HG03469 (cell line): ENCODE measurements around the gene KPTN.

Experiments
- ATAC-seq: cut with Tn5 transposase; IDR thresholded peaks from one replicate; pipeline ENCODE4 v1.9.1; 2021; ENCODE audit warnings: mild to moderate bottlenecking, moderate library complexity, moderate number of reproducible peaks; ENCODE audit not compliant: unreplicated experiment

KPTN gene

GRCh38 chr19:47509170-47509847 lies 25.3 kb upstream of the KPTN start:
- ATAC-seq = no peak

- ATAC-seq = no peak
Measured at GRCh38 chr19:47508721-47509120, 24.7 kb upstream of the KPTN start.

GRCh38 chr19:47507924-47508553 lies 24.0 kb upstream of the KPTN start:
- ATAC-seq = no peak

GRCh38 chr19:47507012-47507411 lies 23.0 kb upstream of the KPTN start:
- ATAC-seq = no peak

- no peak for ATAC-seq
Measured at GRCh38 chr19:47506459-47506858, 22.4 kb upstream of the KPTN start.

- no peak for ATAC-seq
Measured at GRCh38 chr19:47505506-47505905, 21.5 kb upstream of the KPTN start.

- ATAC-seq = no peak
Measured at GRCh38 chr19:47503826-47504150, 19.8 kb upstream of the KPTN start.

GRCh38 chr19:47503130-47503825 lies 19.3 kb upstream of the KPTN start:
- ATAC-seq = no peak

GRCh38 chr19:47499863-47500830 lies 16.1 kb upstream of the KPTN start:
- ATAC-seq = no peak

- ATAC-seq = no peak
Measured at GRCh38 chr19:47499371-47499770, 15.4 kb upstream of the KPTN start.

GRCh38 chr19:47498561-47498960 lies 14.5 kb upstream of the KPTN start:
- no peak for ATAC-seq

- no peak for ATAC-seq
Measured at GRCh38 chr19:47497821-47498520, 14.0 kb upstream of the KPTN start.

- ATAC-seq = no peak
Measured at GRCh38 chr19:47497050-47497766, 13.2 kb upstream of the KPTN start.

GRCh38 chr19:47495478-47496372 lies 11.7 kb upstream of the KPTN start:
- no peak for ATAC-seq

- ATAC-seq = no peak
Measured at GRCh38 chr19:47494729-47495128, 10.7 kb upstream of the KPTN start.

GRCh38 chr19:47494211-47494547 lies 10.2 kb upstream of the KPTN start:
- no peak for ATAC-seq

- no peak for ATAC-seq
Measured at GRCh38 chr19:47493378-47494210, 9.6 kb upstream of the KPTN start.
